ENCODE data around the gene FUT4. TPM values are rescaled to one million over a fixed set of nuclear protein-coding genes. Genes with fewer than 3 reads are reported as not detected.

The FUT4 gene
- total and polyA plus RNA-seq, 2 donors from 2014 or later = 1.2 to 9.5 TPM

DNA sequence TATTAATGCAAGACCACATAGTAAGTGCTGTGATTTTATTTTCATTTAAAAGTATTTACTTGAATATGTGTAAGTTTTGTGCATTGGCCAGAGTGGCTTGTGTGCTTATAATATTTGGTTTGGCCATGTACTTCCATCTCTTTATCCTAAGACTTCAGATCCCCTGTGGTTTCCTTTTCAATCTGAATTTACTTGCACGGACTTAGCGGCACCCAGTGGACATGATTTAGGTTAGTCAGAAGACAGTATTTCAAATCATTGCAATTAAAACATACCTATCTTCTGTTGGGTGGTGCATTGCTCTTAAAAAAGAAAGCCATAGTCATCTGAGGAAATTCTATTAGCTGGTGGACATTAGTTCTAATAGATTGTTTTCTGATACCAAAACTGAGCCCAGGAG, 54.2 kb downstream of the FUT4 start:
- DNase-seq (peak in 2 of 5 donors; percentile 13 to 55), FAIRE-seq (no peak)
- Histone ChIP-seq H3K36me3 (ENCODE audit: control insufficient read depth in 2 of 3, insufficient read depth in 3 of 3, low read length in 3 of 3) (no peaks in the 10 kb centered on the region), H3K9me3 (ENCODE audit: control insufficient read depth in 2 of 3, insufficient read depth in 1 of 3, low read length in 3 of 3) (no peaks in the 10 kb centered on the region), H3K27me3 (ENCODE audit: control insufficient read depth, insufficient read depth, low read length) (no peaks in the 10 kb centered on the region), H3K27ac (ENCODE audit: low read depth in 2 of 2, low read length in 2 of 2) (no peak overlapping the region), H3K4me3 (ENCODE audit: low read length in 3 of 3) (no peak overlapping the region), H3K4me1 (ENCODE audit: control insufficient read depth in 2 of 3, insufficient read depth in 2 of 3, low read depth in 1 of 3, low read length in 3 of 3) (peaks cover 0 to 5% (median 0%) of the 10 kb centered on the region in 3 donors), H3K9ac (ENCODE audit: low read length in 3 of 3) (no peak overlapping the region)
- TF ChIP-seq, protein P1, sequence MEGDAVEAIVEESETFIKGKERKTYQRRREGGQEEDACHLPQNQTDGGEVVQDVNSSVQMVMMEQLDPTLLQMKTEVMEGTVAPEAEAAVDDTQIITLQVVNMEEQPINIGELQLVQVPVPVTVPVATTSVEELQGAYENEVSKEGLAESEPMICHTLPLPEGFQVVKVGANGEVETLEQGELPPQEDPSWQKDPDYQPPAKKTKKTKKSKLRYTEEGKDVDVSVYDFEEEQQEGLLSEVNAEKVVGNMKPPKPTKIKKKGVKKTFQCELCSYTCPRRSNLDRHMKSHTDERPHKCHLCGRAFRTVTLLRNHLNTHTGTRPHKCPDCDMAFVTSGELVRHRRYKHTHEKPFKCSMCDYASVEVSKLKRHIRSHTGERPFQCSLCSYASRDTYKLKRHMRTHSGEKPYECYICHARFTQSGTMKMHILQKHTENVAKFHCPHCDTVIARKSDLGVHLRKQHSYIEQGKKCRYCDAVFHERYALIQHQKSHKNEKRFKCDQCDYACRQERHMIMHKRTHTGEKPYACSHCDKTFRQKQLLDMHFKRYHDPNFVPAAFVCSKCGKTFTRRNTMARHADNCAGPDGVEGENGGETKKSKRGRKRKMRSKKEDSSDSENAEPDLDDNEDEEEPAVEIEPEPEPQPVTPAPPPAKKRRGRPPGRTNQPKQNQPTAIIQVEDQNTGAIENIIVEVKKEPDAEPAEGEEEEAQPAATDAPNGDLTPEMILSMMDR (IDR thresholded peaks at IDR 0.05; ENCODE audit: borderline replicate concordance, extremely low read depth, insufficient read depth) = peak; percentile 38
- intact Hi-C loops (cut with DNase I) = no loop called here

Other genes with a start within 250 kb of the FUT4 start
- gene IZUMO1R, start 239.3 kb upstream of the FUT4 start, total RNA-seq = not detected
- not detected for gene IZUMO1R, start 239.3 kb upstream of the FUT4 start, polyA plus RNA-seq (ENCODE audit: insufficient read depth, low read depth, low replicate concordance)
- 0.28 TPM for gene GPR83, start 142.5 kb upstream of the FUT4 start, total RNA-seq
- gene GPR83, start 142.5 kb upstream of the FUT4 start, polyA plus RNA-seq (ENCODE audit: insufficient read depth, low read depth, low replicate concordance) = not detected
- 16.6 TPM for gene MRE11, start 50.1 kb upstream of the FUT4 start, total RNA-seq
- gene MRE11, start 50.1 kb upstream of the FUT4 start, polyA plus RNA-seq (ENCODE audit: insufficient read depth, low read depth, low replicate concordance) = 3.5 TPM
- gene ANKRD49, start 49.9 kb upstream of the FUT4 start, total RNA-seq = 17.1 TPM
- gene ANKRD49, start 49.9 kb upstream of the FUT4 start, polyA plus RNA-seq (ENCODE audit: insufficient read depth, low read depth, low replicate concordance) = 12.7 TPM
- not detected for gene C11orf97, start 31.5 kb upstream of the FUT4 start, total RNA-seq
- gene C11orf97, start 31.5 kb upstream of the FUT4 start, polyA plus RNA-seq (ENCODE audit: insufficient read depth, low read depth, low replicate concordance) = 1.5 TPM
- 6.0 TPM for gene PIWIL4, start 23.4 kb downstream of the FUT4 start, total RNA-seq
- gene PIWIL4, start 23.4 kb downstream of the FUT4 start, polyA plus RNA-seq (ENCODE audit: insufficient read depth, low read depth, low replicate concordance) = 2.6 TPM
- 52.3 TPM for gene AMOTL1, start 224.4 kb downstream of the FUT4 start, total RNA-seq
- gene AMOTL1, start 224.4 kb downstream of the FUT4 start, polyA plus RNA-seq (ENCODE audit: insufficient read depth, low read depth, low replicate concordance) = 6.1 TPM